Effector memory CD4-positive, alpha-beta T cell (primary cell): ENCODE results near the gene KCTD20.
A peak's percentile ranks its signal among the peaks of the same experiment; 100 is the strongest.
"Not testable (repeated sequence)": the region's sequence is repeated elsewhere in the genome, so short reads cannot be mapped to it uniquely, and the experiment has no call there.

Experiments used
- DNase-seq, 3 donors: peaks; one replicate each; pipeline ENCODE4 v3.0.0-alpha.2; 2020
- H3K27ac ChIP-seq: 2 replicates; pipeline ENCODE4 v1.7.0; 2013; ENCODE audit warnings: mild to moderate bottlenecking, low read length, moderate library complexity; ENCODE audit not compliant: insufficient read depth, poor library complexity, severe bottlenecking
- H3K27me3 ChIP-seq: replicated peaks from 2 replicates; pipeline ENCODE4 v1.7.0; 2013; ENCODE audit warnings: mild to moderate bottlenecking, low read length; ENCODE audit not compliant: insufficient read depth, control insufficient read depth, poor library complexity, severe bottlenecking
- H3K36me3 ChIP-seq: 2 replicates; pipeline ENCODE4 v1.7.0; 2013; ENCODE audit warnings: mild to moderate bottlenecking, low read length, moderate library complexity; ENCODE audit not compliant: control insufficient read depth, insufficient read depth
- H3K4me1 ChIP-seq: 2 replicates; pipeline ENCODE4 v1.7.0; 2013; ENCODE audit warnings: low read length, mild to moderate bottlenecking; ENCODE audit not compliant: control insufficient read depth, insufficient read depth, poor library complexity, severe bottlenecking
- H3K4me3 ChIP-seq: 2 replicates; pipeline ENCODE4 v1.7.0; 2013; ENCODE audit warnings: low read length, low read depth, mild to moderate bottlenecking; ENCODE audit not compliant: insufficient read depth, poor library complexity, severe bottlenecking
- H3K9me3 ChIP-seq: 2 replicates; pipeline ENCODE4 v1.7.0; 2013; ENCODE audit warnings: mild to moderate bottlenecking, low read length, moderate library complexity; ENCODE audit not compliant: control insufficient read depth

Gene KCTD20

GRCh38 chr6:36443471-36444428 lies 950 bp downstream of the KCTD20 start:
- Histone ChIP-seq H3K27me3 (no peaks in the 10 kb centered on the region), H3K4me1 (peaks cover 21% of the 10 kb centered on the region), H3K36me3 (no peaks in the 10 kb centered on the region), H3K4me3 (peak overlapping the region; percentile 84), H3K27ac (peak overlapping the region; percentile 86), H3K9me3 (no peaks in the 10 kb centered on the region)
- no peak for DNase-seq

- no peak overlapping the region for H3K27ac ChIP-seq
- H3K4me1 ChIP-seq = peaks cover 21% of the 10 kb centered on the region
- no peaks in the 10 kb centered on the region for H3K27me3 ChIP-seq
- peak overlapping the region; percentile 84 for H3K4me3 ChIP-seq
- no peak for DNase-seq
- no peaks in the 10 kb centered on the region for H3K9me3 ChIP-seq
- H3K36me3 ChIP-seq = no peaks in the 10 kb centered on the region
These were observed 1.7 kb downstream of the KCTD20 start for GRCh38 chr6:36444470-36444869.

GRCh38 chr6:36445621-36446020 lies 2.8 kb downstream of the KCTD20 start:
- Histone ChIP-seq H3K27me3 (no peaks in the 10 kb centered on the region), H3K9me3 (no peaks in the 10 kb centered on the region), H3K27ac (no peak overlapping the region), H3K4me3 (no peak overlapping the region), H3K36me3 (no peaks in the 10 kb centered on the region), H3K4me1 (peaks cover 21% of the 10 kb centered on the region)
- DNase-seq = no peak

GRCh38 chr6:36449173-36449572 lies 6.4 kb downstream of the KCTD20 start:
- not testable (repeated sequence) for H3K9me3 ChIP-seq, H3K27ac ChIP-seq, H3K36me3 ChIP-seq, H3K27me3 ChIP-seq, DNase-seq, H3K4me1 ChIP-seq, H3K4me3 ChIP-seq

GRCh38 chr6:36452897-36453296 lies 10.1 kb downstream of the KCTD20 start:
- H3K27ac ChIP-seq, H3K36me3 ChIP-seq, DNase-seq: not testable (repeated sequence)

GRCh38 chr6:36455486-36456027 lies 12.8 kb downstream of the KCTD20 start:
- Histone ChIP-seq H3K36me3 (peaks cover 7% of the 10 kb centered on the region), H3K27ac (no peak overlapping the region), H3K4me3 (no peak overlapping the region), H3K9me3 (no peaks in the 10 kb centered on the region), H3K4me1 (no peaks in the 10 kb centered on the region), H3K27me3 (no peaks in the 10 kb centered on the region)
- no peak for DNase-seq

More at GRCh38 chr6:36452897-36453296, 10.1 kb downstream of the KCTD20 start:
- not testable (repeated sequence) for H3K9me3 ChIP-seq, H3K4me3 ChIP-seq, H3K27me3 ChIP-seq, H3K4me1 ChIP-seq

GRCh38 chr6:36459501-36459900 lies 16.7 kb downstream of the KCTD20 start:
- Histone ChIP-seq H3K9me3 (no peaks in the 10 kb centered on the region), H3K36me3 (peaks cover 4% of the 10 kb centered on the region), H3K27ac (no peak overlapping the region), H3K4me1 (peaks cover 2% of the 10 kb centered on the region), H3K27me3 (no peaks in the 10 kb centered on the region), H3K4me3 (no peak overlapping the region)
- DNase-seq = no peak

- H3K27me3 ChIP-seq = no peaks in the 10 kb centered on the region
- H3K9me3 ChIP-seq = no peaks in the 10 kb centered on the region
- H3K27ac ChIP-seq = no peak overlapping the region
- H3K4me3 ChIP-seq = no peak overlapping the region
- peaks cover 2% of the 10 kb centered on the region for H3K4me1 ChIP-seq
- peaks cover 2% of the 10 kb centered on the region for H3K36me3 ChIP-seq
- no peak for DNase-seq
These were observed 18.1 kb downstream of the KCTD20 start for GRCh38 chr6:36460916-36461315.

GRCh38 chr6:36461646-36462045 lies 18.8 kb downstream of the KCTD20 start:
- no peaks in the 10 kb centered on the region for H3K27me3 ChIP-seq
- H3K27ac ChIP-seq = no peak overlapping the region
- H3K4me3 ChIP-seq = no peak overlapping the region
- peaks cover 2% of the 10 kb centered on the region for H3K4me1 ChIP-seq
- H3K9me3 ChIP-seq = no peaks in the 10 kb centered on the region
- H3K36me3 ChIP-seq = no peaks in the 10 kb centered on the region
- no peak for DNase-seq

- Histone ChIP-seq H3K36me3 (no peaks in the 10 kb centered on the region), H3K4me3 (no peak overlapping the region), H3K9me3 (no peaks in the 10 kb centered on the region), H3K27ac (no peak overlapping the region), H3K4me1 (peaks cover 2% of the 10 kb centered on the region), H3K27me3 (no peaks in the 10 kb centered on the region)
- DNase-seq = no peak
These were observed 20.9 kb downstream of the KCTD20 start for GRCh38 chr6:36463676-36464075.
